ENCODE measurements around the gene GALNT5.
A peak's percentile ranks its signal among the peaks of the same experiment; 100 is the strongest.
"Not testable (repeated sequence)": the region's sequence is repeated elsewhere in the genome, so short reads cannot be mapped to it uniquely, and the experiment has no call there.

Gene GALNT5

DNA sequence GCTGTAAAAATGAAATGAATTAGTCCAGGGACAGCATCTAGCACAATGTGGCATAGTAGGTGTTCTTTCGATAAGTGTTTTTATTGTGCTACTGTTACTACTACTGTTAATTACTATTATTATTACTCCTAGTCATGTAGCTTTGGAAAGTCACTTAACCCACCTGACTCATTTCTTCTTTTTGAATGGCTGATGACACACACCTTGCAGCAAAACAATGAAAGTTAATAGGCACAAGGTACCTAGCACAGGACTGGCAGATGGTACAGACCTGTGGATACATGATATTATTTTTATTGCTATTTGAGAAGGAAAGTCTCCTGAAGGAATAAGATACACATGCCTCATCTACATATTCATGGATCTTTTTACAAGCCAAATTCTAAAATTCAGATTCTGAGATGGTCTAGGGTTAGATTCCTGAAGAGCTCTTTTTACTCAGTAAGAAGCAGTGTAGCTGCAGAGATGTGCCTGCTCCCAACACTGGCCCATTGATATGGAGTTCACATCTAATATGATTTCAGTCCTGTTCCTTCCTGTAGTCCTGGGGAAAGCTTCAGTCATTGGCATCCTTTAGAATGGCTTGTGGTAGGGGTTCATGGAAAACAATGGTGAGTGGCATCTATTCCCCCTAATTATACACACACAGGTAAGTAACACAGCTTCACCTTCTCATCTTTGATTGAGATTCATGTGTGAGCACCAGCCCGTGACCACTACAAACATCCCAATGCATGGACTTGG lies 76.0 kb downstream of the GALNT5 start:
- DNase-seq = no peak

DNA sequence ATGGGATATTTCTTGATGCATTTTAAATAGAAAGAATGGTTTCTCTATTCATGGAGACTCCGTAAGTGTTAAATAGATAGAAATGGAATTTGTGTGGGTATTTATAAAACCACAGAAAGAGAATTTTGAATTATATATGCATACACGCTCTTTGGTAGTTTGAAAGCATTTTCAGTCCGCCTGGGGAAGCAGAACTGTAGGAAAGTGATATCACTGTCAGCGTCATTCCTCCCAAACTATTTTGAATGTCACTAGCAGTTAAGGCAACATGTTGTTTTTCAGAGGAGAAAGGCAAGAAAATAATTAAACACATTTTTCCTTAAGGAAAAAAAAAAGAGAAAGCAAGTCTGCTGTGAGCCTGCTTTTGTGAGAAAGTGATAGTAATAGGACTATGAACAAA lies 76.8 kb downstream of the GALNT5 start:
- DNase-seq = no peak

DNA sequence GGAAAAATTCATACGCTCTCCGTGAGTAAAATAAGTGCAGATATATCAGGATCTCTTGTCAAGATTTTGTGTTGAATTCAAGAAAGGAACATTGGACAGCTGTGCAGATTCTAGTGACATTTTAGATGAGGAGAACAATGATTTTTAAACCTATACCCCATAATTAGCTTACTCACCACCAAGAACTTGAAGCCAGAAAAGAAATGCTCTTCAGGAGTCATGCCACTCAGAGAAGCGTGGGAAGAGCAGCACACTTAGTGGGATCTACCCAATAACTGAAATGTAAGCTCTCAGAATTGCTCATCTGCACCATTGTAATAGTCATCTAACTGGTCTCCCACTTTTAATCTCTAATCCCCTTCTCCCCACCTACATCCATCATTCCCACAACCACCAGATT lies 77.3 kb downstream of the GALNT5 start:
- no peak for DNase-seq

DNA sequence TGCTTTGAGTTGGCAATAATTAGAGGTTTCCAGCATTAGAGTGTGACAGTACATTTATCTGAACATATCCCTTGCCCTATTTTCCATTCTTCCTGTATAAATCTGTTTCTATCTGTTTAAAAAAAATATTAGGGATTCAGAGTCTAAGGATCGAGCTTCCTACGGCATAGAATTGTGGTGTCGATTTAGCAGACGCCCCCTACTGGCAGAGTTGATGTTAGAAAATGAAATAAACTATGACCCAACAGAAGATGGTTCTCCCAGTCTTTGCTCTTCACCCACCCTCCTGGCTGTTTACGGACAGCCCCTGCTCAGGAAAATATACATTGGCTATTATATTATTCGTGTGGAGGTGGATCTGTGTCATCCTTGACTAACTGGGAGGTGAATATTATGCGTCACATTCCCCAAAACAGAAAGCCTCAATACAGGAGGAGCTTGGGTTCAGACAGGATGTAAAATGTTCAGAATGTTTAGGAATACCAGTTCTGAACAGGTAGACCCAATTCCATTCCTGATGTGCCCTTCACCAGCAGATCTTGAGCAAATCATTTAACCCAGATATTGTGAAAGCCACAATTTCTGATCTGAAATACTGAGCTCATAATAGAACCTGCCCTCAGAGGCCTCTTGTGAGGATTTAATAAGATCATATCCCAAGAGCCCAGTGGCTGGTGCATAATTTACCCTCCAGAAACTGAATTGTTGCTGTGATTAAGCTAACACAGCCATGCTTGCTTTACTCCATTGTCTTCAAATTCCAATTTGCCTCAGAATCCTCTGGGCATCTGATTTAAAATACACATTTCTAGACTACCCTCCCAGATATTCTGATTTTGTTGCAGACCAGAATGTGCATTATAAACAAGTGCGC lies 78.9 kb downstream of the GALNT5 start:
- DNase-seq = peak; percentile 71

DNA sequence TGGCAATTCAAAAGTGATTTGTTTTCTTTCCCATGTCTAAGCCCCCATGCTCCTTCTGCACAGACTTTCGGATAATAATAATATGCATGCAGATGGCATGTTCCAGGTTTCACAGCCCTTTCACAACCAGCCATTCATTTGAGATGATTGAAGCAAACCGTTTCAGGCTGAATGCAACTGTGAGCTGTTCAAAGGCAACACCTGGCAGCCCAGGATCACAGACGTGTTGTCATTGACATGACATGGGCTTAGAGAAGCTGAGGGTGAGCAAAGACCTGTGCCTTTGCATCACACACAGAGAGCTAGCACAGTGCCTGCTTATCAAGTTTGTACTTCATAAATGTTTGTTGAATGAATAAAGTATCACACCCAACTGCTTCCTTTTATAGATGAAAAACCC lies 80.5 kb downstream of the GALNT5 start:
- no peak for DNase-seq

DNA sequence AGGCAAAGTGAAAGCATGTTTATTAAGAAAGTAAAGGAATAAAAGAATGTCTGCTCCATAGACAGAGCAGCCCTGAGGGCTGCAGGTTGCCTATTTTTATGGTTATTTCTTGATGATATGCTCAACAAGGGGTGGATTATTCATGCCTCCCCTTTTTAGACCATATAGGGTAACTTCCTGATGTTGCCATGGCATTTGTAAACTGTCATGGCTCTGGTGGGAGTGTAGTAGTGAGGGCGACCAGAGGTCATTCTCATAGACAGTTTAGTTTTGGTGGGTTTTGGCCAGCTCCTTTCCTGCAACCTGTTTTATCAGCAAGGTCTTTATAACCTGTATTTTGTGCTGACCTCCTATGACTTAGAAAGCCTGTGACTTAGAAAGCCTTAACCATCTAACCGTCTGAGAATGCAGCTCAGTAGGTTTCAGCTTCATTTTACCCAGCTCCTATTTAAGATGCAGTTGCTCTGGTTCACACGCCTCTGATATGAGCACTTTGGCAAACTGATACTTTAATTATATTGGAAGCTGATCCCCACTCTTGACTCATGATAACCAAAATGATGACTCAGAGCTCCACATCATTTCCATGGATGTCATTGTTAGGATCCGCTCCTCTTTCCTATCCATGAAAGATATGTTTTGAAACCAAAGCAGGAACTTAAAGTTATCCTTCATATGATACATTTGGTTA lies 82.6 kb downstream of the GALNT5 start:
- no peak for DNase-seq

DNA sequence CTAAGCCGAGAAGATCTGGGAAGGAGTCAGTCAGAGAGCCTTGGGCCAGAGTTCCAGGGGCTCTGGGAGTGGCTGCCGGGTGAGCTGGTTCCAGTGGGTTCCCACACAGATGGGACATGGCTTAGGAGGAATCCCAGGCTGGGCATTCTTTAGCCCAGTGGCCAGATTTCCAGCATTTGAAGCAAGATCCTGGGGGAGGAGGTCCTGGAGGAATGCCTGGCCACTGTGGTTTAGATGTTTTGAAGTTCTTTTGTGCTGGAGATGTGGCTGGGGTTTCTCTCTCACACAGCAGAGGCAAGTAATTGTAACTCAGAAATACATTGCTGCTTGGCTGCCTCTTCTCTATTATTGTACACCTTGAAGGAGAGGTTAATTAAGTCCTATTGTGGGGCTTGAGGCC lies 83.9 kb downstream of the GALNT5 start:
- DNase-seq = not testable (repeated sequence)

DNA sequence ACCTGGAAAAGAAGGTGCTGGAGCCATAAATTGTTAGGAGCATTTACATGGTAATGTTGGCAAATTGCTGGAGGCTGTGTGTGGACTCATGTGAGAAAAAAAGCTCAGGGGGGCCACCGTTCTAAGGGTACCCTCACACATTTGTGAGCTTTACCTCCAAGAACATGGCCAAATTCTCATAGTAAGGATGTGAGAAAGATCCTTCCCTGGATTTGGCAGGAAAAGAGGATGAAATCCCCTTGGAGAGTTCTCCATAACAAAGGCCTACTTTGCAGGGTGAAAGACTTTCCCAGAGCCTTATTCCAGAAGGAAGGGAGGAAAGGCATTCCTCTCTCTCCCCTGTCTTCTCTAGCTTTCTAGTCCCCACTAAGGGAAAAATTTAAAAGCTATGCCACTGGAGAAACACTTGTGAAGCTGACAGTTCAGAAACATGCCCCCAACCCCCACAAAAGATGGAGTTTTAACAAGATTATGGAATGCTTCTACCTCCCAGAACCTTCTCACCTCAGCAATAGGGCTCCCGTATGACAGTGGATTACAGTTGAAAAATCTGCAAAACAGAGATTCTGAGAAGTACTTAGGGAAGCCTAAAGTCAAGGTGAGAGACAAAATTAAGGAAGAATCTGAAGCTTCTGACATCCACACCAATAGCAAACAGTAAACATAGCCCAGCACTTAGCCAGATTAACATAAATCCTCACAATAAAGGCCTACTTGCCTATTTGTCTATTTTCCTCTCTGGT lies 88.3 kb downstream of the GALNT5 start:
- no peak for DNase-seq

DNA sequence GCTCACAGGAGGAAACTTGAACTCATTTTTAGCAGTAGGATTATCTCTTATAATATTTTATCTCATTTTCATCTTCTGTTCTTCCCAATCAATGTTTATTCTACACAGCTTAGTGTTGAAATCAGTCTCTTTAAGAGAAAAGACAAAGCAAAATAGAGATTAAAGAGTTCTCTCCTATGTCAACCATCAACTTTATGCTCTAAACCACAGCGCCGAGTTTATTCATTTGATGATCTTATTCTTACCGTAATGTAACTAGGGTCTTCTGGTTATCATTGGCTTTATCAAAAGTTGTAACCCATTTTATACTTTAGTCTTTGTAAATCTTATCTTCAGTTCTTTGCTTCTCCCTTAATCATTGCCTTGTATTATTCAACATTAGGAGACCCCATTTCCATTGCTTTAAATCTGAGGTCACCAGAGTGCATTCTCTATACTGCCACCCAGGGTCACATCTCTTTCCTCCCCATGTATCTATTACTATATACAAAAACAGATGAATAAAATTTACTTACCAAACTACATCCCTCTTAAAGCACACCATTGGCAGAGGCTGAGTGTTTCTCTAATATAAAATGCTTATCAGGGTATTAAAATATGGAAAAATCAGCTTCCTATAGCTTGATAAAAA lies 90.9 kb downstream of the GALNT5 start:
- DNase-seq = no peak

DNA sequence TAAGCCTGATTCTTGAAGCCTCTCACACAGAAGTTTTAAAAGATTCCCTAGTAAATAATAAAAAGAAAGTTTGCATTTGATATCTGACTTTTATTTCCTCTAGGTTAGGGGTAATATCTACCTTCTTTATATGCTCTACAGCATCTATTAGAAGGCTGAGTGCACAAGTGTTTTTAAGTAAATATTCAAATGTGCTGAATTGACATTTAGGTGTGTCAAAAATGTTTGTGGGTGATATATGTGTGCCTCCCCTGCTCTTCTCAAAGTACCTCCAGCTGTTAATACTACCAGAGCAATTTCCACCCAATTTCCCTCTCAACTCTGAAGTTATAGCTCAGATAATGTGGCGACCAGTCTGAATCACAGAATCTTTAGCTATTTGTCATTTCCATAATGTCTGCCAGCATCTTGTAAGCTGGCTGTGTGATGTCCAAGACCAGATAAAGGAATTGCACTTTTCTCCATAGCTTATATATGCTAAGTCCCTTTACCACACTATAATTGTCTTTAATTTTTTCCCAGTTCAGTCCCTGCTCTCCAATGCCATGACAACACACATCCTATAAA lies 92.5 kb downstream of the GALNT5 start:
- DNase-seq = no peak

DNA sequence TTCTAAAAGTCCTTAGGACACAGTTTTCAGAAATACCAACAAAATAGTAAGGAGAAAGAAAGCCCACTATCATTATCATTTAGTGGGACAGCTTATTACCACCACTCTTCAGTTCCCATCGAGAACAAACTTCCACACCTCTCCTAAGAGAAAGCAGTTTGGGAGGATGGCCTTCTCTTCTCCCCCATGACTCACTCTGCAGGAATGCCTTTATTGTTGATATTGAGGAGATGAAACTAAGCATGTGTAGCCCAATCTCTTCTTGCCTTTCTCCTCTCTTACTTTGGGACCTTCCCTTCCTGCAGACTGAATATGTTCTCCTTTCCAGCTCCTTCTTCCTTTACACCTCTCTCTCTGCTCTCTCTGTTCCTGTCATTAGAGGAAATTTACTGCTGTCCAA lies 98.1 kb downstream of the GALNT5 start:
- DNase-seq = no peak

DNA sequence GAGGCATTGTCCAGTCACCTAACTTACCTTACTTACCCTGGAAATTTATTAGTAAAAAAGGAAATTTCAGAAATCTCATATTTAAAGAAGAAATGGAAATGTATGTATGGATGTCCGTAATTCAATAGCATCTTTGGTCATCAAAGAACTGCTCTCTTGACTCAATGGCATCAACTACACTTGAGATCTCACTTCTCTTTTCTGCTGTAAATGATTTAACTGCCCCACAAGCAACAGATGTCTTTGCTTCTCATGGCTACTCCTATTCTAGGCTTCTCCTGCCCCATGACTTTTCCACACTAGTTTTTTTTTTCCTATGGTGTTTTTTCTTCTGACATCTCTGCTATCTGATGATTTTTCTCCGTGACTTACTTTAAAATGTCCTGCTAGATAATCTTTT lies 102.1 kb downstream of the GALNT5 start:
- no peak for DNase-seq

DNA sequence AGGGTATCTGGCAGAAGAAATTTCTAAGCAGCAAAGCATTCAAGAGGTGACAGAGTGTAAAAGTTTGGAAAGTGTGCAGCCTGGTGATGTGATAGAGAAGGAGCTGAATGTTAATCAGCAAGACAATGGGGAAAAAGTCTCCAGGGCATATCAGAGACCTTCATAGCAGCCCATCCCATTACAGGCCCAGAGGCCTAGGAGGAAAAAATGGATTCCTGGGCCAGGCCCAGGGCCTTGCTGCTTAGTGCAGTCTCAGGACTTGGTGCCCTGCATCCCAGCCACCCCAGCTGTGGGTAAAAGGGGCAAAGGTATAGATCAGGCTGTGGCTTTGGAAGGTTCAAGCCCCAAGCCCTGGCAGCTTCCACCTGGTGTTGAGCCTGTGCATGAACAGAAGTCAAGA lies 104.0 kb downstream of the GALNT5 start:
- no peak for DNase-seq

DNA sequence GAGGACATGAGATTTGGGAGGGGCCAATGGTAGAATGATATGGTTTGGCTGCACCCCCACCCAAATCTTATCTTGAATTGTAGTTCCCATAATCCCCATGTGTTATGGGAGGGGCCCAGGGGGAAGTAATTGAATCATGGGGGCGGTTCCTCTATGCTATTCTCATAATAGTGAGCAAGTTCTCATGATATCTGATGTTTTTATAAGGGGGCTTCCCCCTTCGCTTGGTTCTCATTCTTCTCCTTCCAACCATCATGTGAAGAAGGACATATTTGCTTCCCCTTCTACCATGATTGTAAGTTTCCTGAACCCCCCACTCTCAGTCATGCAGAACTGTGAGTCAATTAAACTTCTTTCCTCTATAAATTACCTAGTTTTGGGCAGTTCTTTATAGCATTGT lies 105.1 kb downstream of the GALNT5 start:
- no peak for DNase-seq

DNA sequence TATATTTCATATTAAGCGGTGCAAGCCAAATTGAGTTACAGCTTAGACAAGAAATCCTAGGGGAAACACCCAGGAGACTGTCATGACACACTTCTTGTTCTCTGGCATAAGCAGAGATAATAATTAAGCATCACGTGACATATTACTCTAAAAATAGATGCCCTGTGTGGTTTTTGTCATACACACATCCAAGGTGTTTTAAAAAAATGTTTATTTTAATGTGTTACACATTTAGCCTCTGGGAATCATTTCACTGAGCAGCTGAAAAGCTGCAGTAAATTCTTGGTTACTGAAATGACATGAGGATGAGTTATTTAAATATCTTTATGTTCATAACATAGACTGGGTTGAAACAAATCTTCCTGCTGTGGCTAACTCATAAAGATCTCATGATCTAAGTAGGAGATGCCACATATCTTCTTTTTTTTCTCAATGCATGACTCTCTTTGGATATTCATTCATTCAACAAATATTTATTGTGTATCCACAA lies 106.2 kb downstream of the GALNT5 start:
- no peak for DNase-seq

All from OCI-M1 (cell line).